HG02884 (cell line): ENCODE data around the gene CD302.
"Not testable (repeated sequence)": the region's sequence is repeated elsewhere in the genome, so short reads cannot be mapped to it uniquely, and the experiment has no call there.

ENCODE experiments used
- ATAC-seq: cut with Tn5 transposase; IDR thresholded peaks from one replicate; pipeline ENCODE4 v1.9.1; 2021; ENCODE audit warnings: mild to moderate bottlenecking, moderate library complexity; ENCODE audit not compliant: unreplicated experiment

Gene CD302

DNA sequence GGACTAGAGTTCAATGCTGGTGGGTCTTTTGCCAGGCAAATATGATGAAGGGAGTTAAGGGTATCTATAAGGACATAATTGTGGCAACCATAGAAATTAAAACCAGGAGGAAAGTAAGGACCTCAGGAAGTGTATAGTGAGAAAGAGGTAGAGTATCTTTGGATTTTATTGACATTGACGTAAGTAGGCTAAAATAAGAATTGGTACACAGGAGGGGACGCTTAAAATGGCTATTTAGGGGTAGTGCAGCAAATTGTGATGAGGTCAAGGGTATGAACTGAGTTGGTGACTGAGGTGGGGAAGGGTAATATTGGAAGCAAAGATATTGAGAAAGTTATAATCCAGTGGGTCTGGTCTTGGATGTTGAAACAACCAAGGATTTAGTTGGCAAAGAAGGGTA, 43.0 kb downstream of the CD302 start:
- no peak for ATAC-seq

DNA sequence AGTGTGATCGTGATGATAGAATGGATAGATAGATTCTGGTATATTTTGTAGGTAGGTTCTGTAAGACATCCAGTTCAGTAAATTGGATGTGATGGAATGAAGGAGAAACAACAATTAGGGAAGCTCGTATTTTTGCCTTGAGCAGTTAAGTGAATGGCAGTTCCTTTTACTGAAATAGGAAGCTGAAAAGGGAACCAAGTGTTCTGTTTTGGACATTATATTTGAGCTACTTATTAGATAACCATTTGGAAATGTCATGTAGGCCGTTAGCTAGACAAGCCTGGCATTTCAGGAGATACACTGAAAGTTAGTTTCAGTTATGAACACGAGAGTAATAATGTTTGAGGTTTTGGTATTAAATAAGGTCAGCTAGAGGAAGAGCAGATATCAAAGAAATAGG, 44.2 kb downstream of the CD302 start:
- ATAC-seq, result no peak

DNA sequence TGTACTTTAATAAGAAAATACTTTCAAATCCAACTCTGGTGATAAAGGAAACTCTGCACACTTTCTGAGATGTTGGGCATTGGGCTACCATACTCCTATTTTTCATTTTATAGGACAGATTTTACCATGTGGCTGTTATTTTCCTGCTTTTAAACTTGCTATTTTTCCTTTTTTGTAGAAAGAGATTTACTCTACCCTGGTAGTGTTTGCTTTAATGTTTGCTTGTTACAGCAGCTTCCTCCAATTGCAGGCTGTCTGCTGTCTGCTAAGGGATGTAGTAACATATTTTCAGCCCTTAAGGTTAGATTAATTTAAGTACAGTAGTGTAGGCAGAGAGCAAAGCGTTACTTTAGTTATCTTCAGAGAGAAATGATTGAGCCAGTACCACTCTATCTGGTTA, 47.1 kb downstream of the CD302 start:
- ATAC-seq, result no peak

DNA sequence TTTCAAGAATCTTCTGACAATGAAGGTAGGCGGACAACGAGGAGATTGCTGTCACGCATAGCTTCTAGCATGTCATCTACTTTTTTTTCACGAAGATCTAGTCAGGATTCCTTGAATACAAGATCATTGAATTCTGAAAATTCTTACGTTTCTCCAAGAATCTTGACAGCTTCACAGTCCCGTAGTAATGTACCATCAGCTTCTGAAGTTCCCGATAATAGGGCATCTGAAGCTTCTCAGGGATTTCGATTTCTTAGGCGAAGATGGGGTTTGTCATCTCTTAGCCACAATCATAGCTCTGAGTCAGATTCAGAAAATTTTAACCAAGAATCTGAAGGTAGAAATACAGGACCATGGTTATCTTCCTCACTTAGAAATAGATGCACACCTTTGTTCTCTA, 49.9 kb downstream of the CD302 start:
- no peak for ATAC-seq

DNA sequence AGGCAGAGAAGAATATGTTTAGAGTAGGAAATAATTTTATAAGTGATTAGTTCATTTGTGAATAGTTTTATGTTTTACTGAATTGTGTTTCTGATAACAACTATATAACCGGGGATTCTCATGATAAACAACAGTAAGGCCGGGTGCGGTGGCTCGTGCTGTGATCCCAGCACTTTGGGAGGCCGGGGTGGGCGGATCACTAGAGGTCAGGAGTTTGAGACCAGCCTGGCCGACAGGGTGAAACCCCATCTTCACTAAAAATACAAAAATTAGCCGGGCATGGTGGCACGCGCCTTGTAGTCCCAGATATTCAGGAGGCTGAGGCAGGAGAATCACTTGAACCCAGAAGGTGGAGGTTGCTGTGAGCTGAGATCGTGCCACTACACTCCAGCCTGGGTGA, 52.8 kb downstream of the CD302 start:
- ATAC-seq, result not testable (repeated sequence)

DNA sequence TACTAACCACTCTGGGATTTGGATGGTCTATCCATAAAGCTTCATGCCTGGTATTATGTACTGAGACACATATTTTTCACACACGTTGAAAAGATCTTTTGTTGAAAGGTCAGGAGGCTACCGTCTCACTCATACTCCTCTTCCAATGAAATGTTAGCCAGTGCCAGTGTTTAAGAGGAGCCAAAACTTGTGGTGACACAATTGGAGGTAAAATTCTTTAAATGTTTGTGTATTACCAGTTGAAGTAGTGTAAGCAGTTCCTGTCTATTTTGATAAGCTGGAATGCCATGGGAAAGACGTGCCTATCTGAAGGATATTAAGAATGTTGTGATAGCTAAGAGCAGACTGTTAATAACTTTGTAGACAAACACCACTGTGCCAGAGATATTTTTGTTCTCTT, 53.6 kb downstream of the CD302 start:
- ATAC-seq, result no peak

DNA sequence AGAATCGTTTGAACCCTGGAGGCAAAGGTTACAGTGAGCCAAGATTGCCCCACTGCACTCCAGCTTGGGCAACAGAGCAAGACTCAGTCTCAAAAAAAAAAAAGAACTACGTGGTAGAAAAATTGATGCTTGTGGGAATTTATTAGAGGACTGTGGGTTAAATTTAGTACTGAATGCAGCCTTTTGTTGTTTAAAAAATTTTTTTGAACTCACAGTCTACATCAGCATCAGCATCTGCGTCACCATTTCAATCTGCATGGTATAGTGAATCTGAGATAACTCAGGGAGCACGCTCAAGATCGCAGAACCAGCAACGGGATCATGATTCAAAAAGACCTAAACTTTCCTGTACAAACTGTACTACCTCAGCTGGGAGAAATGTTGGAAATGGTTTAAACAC, 55.2 kb downstream of the CD302 start:
- no peak for ATAC-seq

DNA sequence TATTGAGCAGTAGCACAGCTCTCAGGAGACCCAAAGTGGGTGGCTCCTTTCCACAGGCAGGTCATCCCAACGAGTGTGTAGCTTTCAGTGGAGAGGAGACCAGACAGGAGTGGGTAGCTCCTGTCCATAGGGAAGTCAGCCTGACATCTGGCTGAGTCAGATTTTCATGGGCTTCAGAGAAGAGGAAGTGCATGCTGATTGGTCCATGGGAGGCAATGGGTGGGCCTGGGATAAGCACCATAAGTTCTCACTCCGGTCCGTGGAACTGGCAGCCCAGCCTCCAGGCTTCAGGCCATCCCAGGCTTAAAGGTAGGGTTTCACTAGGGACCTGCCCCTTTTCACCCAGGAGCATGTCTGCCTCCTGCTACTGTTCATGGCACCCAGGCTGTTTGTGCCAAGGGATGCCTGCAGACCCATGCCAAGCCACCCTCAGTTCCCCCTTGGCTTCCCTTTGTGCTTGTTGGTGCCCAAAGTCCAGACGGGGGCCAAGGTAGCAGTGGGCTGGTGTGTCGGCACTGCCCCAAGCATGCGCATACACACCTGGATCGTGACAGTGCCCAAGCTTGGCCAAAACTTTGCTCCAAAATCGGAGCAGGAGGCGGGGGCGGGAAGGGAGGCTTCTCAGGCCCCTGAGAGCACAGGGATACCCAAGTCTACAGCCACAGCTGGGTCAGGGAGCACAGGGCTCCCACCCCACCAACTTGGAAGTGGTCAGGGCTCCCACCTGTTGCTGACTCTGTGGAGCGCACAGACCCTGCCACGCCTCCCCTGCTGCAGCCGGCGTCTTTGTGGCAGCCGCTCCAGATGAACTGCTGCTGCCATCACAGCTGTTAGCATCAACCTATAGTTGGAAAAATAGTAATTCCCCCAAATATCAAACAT, 59.3 kb downstream of the CD302 start:
- no peak for ATAC-seq

DNA sequence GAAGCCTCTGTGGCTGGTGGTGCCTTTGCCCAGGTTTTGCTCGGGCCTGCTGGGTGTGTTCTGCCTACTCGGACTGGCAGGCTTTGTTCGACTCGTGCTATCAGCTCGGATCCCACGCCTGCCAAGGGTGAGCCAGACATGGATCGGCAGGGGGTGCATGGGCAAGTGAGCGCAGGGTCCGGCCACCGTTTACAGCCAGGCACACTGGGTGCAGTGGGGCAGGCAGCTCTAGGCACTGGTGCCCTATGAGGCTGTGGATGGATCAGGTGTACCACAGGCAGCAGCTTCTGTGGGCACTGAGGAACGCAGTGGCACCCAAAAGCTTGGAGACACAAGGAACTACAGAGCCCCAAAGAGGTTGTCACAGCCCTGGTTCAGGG, 60.1 kb downstream of the CD302 start:
- ATAC-seq, result no peak

DNA sequence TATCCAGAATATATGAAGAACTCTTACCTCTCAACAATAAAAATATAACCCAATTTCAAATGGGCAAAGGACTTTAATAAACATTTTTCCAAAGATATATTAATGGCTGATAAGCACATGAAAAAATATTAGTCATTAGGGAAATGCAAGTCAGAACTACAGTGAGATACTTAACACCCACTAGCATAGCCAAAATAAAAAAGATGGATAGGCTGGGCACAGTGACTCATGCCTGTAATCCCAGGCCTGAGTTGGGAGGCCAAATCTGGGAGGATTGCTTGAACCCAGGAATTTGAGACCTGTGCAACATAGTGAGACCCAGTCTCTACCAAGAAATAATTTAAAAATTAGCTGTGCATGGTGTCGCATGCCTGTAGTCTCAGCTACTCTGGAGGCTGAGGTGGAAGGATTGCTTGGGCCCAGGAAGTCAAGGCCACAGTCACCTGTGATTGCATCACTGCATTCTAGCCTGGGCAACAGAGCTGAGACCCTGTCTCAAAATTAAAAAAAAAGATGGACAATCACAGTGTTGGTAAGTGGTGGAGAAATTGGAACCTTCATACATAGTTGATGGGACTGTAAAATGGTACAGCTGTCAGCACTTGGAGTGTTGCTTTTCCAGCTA, 60.6 kb downstream of the CD302 start:
- ATAC-seq, result no peak

DNA sequence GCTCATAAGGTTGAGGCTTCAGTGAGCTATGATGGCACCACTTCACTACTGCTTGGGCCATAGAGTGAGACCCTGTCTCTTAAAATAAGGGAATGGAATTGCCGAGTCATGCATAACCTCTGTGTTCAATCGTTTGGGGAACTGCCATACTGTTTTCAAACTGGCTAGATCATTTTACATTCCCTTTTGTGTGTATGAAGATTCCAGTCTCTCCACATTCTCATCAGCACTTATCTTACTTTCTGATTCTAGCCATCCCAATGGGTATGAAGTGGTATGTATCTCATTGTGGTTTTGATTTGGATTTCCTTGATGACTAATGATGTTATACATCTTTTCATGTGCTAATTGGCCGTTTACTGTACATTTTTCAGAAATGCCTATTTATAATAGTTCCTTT, 62.0 kb downstream of the CD302 start:
- ATAC-seq, result no peak

DNA sequence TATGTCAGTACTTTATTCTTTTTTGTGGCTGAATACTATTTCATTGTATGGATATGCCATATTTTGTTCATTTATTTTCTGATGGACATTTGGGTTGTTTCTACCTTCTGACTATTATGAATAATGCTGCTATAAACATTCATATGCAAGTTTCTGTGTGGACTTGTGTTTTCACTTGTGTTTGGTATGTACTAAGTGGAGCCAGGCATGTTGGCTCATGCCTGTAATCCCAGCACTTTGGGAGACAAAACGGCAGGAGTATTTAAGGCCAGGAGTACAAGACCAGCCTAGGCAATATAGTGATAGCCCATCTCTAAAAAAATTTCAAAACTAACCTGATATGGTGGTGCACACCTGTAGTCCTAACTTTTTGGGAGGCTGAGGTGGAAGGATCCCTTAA, 62.4 kb downstream of the CD302 start:
- no peak for ATAC-seq

DNA sequence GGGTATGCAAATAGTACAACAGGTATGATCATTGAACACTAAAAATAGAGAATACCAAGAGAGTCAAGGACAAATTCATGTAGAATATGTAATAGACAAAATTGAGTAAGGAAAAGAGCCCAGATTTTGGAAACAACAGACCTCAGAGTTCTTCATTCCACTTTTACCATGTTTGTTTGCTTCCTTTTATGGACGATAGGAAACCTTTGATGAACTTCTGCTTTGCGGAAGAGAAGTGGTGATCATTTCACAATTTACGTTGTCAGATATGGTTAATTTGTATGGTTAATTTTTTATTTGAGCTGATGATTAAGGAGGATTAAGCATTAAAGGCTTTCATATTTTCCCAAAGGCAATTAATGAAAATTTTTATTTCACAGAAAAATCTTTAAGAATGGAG, 69.4 kb downstream of the CD302 start:
- no peak for ATAC-seq

DNA sequence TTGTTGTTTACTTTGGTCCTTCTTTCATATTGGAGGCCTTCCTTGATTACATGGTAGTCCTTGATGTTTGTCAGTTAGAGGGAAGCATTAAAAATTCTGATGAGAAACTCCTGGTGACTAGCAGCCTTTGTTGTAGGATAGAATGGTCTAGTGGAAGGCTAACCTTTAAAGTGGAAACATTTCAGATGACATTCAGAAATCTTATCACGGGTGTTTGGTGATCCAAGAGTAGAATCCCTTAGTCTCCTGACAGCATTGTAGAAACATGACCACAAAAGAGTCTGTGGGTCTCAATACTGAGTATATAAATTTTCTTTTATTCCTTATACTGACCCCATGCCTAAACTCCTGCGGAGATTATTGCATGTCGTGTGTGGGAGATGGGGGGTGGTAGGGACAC, 72.3 kb downstream of the CD302 start:
- no peak for ATAC-seq

DNA sequence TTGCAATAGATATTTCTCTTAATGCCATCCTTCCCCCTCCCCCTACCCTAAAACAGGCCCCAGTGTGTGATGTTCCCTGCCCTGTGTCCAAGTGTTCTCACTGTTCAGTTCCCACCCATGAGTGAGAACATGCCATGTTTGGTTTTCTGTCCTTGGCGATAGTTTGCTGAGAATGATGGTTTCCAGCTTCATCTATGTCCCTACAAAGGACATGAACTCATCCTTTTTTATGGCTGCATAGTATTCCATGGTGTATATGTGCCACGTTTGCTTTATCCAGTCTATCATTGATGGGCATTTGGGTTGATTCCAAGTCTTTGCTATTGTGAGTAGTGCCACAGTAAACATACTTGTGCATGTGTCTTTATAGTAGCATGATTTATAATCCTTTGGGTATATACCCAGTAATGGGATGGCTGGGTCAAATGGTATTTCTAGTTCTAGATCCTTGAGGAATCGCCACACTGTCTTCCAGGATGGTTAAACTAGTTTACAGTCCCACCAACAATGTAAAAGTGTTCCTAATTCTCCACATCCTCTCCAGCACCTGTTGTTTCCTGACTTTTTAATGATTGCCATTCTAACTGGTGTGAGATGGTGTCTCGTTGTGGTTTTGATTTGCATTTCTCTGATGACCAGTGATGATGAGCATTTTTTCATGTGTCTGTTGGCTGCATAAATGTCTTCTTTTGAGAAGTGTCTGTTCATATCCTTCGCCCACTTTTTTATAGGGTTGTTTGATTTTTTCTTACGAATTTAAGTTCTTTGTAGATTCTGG, 73.0 kb downstream of the CD302 start:
- not testable (repeated sequence) for ATAC-seq

DNA sequence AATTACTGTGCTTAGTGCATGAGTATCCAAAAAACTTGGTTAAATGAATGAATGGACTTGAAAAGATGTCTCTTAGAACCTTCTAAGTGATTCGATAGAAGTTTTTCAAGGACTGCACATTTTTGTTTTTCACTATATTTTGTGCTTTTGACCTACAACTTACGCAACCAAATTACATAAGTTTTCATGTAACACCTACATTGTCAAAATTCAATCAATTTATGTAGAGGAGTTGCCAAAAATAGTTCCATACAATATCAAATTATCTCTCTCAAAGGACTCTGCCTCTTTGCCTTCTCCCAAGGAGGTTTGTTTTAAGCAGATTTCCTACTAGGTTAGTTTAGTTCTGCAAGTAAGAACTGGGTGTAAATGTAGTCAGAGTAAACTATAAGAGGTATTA, 75.4 kb downstream of the CD302 start:
- ATAC-seq, result no peak

DNA sequence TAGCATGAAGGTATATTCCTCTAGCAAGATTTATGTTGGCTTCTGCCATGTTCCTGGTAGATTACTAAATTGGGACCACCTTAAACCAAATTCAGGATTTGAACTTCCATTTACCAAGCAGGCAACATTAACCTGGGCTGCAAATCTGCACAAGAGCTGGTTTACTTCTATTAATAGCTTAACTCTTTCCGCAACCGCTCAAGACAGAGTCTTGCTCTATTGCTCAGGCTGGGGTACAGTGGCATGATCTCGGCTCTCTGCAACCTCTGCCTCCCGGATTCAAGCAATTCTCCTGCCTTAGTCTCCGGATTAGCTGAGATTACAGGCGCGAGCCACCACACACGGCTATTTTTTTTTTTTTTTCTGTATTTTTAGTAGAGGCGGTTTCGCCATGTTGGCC, 77.3 kb downstream of the CD302 start:
- no peak for ATAC-seq
